Immature natural killer cell (primary cell): ENCODE results near the gene TIMM44. TPM values are rescaled to one million over a fixed set of nuclear protein-coding genes. Genes with fewer than 3 reads are reported as not detected.
"Not testable (repeated sequence)": the region's sequence is repeated elsewhere in the genome, so short reads cannot be mapped to it uniquely, and the experiment has no call there.

ENCODE experiments used
- DNase-seq, 3 donors: peaks; one replicate each; pipeline ENCODE4 v3.0.0; 2022; ENCODE audit warnings: mixed read lengths in 1 of 3
- H3K27ac Mint-ChIP-seq, 6 donors: one replicate each; pipeline ENCODE4 v1.8.0; 2020; ENCODE audit warnings: mixed read lengths in 6 of 6, mild to moderate bottlenecking in 5 of 6, inconsistent platforms in 4 of 6, moderate library complexity in 3 of 6
- H3K27me3 Mint-ChIP-seq, 3 donors: one replicate each; pipeline ENCODE4 v1.8.0; 2020 to 2021; ENCODE audit warnings: low read depth in 3 of 3, mild to moderate bottlenecking in 3 of 3, mixed read lengths in 3 of 3, moderate library complexity in 3 of 3, inconsistent platforms in 1 of 3
- H3K36me3 Mint-ChIP-seq, 3 donors: one replicate each; pipeline ENCODE4 v1.8.0; 2020; ENCODE audit warnings: mixed read lengths in 3 of 3, inconsistent platforms in 2 of 3, mild to moderate bottlenecking in 2 of 3
- H3K4me1 Mint-ChIP-seq, 2 donors: one replicate each; pipeline ENCODE4 v1.8.0; 2020; ENCODE audit warnings: inconsistent platforms in 2 of 2, mild to moderate bottlenecking in 2 of 2, mixed read lengths in 2 of 2, moderate library complexity in 1 of 2
- H3K4me3 Mint-ChIP-seq, 5 donors: one replicate each; pipeline ENCODE4 v1.8.0; 2020; ENCODE audit warnings: mild to moderate bottlenecking in 5 of 5, mixed read lengths in 5 of 5, inconsistent platforms in 3 of 5, moderate library complexity in 3 of 5
- H3K9me3 Mint-ChIP-seq, 6 donors: one replicate each; pipeline ENCODE4 v1.8.0; 2020; ENCODE audit warnings: mild to moderate bottlenecking in 6 of 6, mixed read lengths in 6 of 6, inconsistent platforms in 4 of 6, moderate library complexity in 3 of 6
- polyA plus RNA-seq, 3 donors: library from polyadenylated mRNA; unstranded; fragments of 300-500 nt; fragmentation: Illumina TruSeq; gene quantifications; one replicate each; pipeline ENCODE4 v1.2.3, GENCODE V29; 2021

The TIMM44 gene
- polyA plus RNA-seq, 3 donors from 2014 or later = 12.7 to 22.1 (median 14.7) TPM

DNA sequence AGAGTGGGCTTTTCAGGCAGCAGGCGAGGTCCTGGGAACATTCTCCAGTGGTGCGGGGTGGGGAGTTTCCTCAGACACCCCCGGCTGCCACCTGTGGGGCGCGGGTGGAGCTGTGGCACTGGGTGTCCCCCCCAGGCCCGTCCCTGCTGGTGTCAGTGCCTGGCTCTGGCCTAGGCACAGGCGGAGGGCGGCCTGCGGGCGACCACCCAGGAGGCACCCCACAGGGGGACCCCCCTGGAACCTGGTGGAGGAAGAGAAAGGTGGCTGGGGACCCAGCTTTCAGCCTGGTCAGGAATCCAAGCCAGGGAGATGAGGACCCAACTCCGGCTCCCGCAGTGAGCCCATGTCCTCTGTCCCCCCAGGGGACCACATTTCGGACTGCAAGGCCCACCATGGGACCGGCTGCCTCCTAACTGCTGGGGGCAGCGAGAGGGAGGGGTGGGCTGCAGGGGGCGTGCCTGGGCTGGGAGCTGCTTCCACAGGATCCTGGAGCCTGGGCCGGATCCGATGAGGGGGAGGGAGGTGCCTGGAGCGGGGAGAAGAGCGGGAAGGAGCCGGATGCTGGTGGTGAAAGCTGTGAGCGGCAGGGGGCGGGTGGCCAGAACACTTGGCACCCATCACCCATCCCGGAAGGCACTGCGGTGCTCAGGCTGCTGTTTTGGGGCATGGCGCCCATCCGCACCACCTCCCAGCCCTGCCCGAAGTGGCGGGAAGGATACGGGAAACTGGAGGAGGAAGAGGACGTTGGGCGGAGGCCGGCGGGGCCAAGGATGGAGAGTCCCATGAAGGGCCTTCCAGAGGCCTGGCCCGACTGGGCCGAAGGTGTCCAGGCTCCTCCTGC lies 12.0 kb downstream of the TIMM44 start:
- H3K36me3 Mint-ChIP-seq = peaks cover 0 to 8% (median 0%) of the 10 kb centered on the region in 3 donors
- no peak overlapping the region for H3K4me3 Mint-ChIP-seq
- no peak overlapping the region for H3K27ac Mint-ChIP-seq
- peaks cover 0 to 3% (median 1%) of the 10 kb centered on the region in 3 donors for H3K27me3 Mint-ChIP-seq
- no peaks in the 10 kb centered on the region for H3K9me3 Mint-ChIP-seq
- peaks cover 5 to 7% of the 10 kb centered on the region in 2 donors for H3K4me1 Mint-ChIP-seq
- DNase-seq = no peak

DNA sequence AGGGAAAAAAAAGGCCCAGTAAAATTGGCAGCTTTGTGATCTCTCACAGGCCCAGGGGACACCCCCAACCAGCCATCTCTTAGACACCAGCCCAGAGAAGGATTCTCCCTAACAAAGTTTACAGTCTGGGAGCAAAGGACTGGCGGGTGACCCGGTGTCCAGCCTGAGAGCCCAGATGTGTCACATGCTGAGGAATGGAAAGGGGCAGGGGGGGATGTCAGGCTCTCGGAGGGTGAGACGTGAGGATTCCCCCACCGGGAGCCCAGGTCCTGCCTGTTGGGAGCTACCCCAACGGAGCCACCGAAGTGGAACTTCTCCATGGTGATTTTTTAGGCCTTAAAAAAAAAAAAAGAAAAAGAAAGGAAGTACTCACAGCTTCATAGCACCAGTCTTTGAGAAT lies 12.7 kb downstream of the TIMM44 start:
- DNase-seq = no peak
- Mint-ChIP-seq H3K27me3 (peaks cover 0 to 5% (median 2%) of the 10 kb centered on the region in 3 donors), H3K36me3 (peaks cover 0 to 5% (median 0%) of the 10 kb centered on the region in 3 donors), H3K4me1 (peaks cover 5 to 8% of the 10 kb centered on the region in 2 donors), H3K4me3 (no peak overlapping the region), H3K27ac (no peak overlapping the region), H3K9me3 (no peaks in the 10 kb centered on the region)

DNA sequence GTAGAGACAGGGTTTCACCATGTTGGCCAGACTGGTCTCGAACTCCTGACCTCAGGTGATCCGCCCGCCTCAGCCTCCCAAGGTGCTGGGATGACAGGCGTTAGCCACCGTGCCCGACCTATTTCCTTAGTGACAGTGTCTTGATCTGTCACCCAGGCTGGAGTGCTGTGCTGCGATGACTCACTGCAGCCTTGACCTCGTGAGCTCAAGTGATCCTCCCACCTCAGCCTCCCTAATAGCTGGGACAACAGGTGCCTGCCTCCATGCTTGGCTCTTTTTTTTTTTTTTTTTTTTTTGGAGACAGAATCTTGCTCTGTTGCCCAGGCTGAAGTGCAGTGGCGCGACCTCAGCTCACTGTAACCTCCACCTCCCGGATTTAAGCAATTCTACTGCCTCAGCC lies 13.4 kb downstream of the TIMM44 start:
- H3K27me3 Mint-ChIP-seq = not testable (repeated sequence)

DNA sequence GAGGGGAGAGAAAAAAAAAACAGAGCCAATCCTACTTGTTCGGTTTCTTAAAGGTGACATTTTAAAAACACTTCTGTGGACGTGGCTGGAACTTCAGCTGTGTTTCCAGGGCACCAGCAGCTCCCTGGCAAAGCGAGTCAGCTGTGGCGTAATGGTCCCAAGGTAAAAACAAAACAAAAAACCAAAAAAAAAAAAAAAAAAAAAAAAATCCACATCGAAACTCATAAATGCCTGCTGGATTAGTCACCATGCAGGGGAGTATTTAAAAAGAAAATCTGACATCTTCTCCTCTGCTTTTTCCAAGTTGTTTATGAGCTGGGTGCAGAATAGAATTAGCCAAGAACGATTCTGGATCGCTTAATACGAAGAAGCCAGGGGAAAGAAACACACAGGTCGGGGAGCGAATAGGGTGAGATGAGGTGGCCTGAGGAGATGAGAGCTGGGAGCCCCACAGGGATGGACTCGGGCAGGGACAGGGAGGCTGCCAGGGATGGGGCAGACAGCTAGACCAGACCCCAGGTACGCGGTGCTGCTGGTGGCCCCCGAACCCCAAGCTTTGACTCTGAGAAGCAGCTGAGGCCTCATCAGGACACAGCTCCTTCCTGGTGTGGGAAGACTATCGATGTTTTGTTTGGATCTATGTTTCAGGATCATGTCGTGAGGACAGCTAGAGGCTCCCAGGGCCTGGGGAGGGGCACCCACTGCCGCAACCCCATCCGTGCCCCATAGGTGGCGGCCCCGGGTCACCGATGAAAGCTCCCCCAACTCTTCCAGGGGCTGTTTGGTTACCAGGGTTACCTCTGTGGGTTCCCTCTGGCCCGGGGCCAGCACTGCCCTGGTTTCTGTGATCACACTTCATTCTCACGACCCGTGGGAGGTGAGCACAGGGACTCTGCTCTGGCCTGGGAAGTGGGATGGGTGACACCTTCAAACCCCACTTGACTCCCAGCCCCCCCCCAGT lies 14.4 kb downstream of the TIMM44 start:
- Mint-ChIP-seq H3K27me3 (peaks cover 5 to 7% (median 6%) of the 10 kb centered on the region in 3 donors), H3K4me3 (no peak overlapping the region), H3K36me3 (peaks cover 0 to 5% (median 0%) of the 10 kb centered on the region in 3 donors), H3K4me1 (peaks cover 5 to 10% of the 10 kb centered on the region in 2 donors), H3K9me3 (no peaks in the 10 kb centered on the region), H3K27ac (peak overlapping the region in 4 of 6 donors; percentile 35 to 67 (median 45))
- DNase-seq = peak; percentile 71 to 78 (median 73)

More for the DNA sequence above, 13.4 kb downstream of the TIMM44 start:
- H3K4me3 Mint-ChIP-seq, H3K9me3 Mint-ChIP-seq, H3K4me1 Mint-ChIP-seq, H3K36me3 Mint-ChIP-seq, DNase-seq, H3K27ac Mint-ChIP-seq: not testable (repeated sequence)

DNA sequence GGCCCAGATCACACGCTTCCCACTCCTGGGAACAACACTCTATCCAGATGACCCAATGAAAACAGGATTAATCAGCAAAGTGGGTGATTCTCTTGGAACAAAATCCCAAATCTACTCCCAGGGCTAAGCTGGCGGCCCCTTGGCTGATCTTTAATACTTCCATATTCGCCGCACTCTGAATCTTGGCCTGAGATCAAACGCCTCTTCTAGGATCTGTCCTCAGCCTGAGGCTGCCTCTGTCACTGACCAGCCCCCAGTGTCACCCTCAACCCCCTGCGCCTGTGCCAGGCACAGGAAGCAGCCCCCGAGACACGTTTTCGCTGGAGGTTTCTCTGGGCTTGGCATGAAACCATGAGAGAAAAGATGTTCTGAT lies 15.1 kb downstream of the TIMM44 start:
- no peak for DNase-seq
- Mint-ChIP-seq H3K4me3 (peak overlapping the region in 2 of 5 donors; percentile 33 to 42), H3K36me3 (peaks cover 0 to 5% (median 0%) of the 10 kb centered on the region in 3 donors), H3K4me1 (peaks cover 5 to 10% of the 10 kb centered on the region in 2 donors), H3K27me3 (peaks cover 5 to 11% (median 6%) of the 10 kb centered on the region in 3 donors), H3K9me3 (no peaks in the 10 kb centered on the region), H3K27ac (peak overlapping the region in 3 of 6 donors; percentile 48 to 69 (median 65))

DNA sequence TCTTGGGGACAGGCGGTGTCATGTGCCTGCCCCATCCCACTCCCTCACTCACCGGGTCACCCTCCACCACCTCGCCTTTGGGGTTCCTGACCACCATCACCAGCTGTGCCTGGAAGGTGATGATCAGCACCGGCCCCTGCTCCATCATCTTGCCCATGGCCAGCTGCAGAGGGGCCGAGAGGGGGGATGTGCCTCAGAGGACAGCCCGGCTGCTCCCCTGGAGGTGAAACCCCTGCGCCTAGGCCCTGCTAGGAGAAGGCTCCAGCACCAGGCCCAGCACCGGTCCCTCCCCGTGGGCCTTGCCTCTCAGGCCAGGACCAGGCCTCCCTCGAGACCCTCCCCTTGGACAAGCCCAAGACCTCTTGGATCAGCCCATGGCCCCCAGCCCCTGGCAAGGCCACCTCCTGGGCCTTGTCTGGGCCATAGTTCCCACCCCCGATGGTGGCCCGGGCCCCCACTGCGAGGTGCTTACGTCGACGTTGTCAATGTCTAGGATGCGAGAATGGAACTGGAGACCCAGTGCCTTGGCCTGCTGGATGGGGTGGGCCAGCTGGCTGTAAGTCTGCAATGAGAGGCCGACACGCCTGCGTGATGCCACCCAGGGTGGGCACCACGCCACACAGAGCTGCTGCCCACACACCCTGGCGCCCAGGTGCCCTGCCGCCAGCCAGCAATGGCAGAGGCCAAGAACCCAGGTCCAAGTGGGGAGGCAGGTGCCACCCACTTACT lies 15.7 kb downstream of the TIMM44 start:
- Mint-ChIP-seq H3K9me3 (no peaks in the 10 kb centered on the region), H3K27ac (peak overlapping the region in 1 of 6 donors; percentile 55), H3K27me3 (peaks cover 5 to 12% (median 6%) of the 10 kb centered on the region in 3 donors), H3K4me1 (peaks cover 5 to 13% of the 10 kb centered on the region in 2 donors), H3K4me3 (no peak overlapping the region), H3K36me3 (peaks cover 0 to 5% (median 0%) of the 10 kb centered on the region in 3 donors)
- DNase-seq = no peak

DNA sequence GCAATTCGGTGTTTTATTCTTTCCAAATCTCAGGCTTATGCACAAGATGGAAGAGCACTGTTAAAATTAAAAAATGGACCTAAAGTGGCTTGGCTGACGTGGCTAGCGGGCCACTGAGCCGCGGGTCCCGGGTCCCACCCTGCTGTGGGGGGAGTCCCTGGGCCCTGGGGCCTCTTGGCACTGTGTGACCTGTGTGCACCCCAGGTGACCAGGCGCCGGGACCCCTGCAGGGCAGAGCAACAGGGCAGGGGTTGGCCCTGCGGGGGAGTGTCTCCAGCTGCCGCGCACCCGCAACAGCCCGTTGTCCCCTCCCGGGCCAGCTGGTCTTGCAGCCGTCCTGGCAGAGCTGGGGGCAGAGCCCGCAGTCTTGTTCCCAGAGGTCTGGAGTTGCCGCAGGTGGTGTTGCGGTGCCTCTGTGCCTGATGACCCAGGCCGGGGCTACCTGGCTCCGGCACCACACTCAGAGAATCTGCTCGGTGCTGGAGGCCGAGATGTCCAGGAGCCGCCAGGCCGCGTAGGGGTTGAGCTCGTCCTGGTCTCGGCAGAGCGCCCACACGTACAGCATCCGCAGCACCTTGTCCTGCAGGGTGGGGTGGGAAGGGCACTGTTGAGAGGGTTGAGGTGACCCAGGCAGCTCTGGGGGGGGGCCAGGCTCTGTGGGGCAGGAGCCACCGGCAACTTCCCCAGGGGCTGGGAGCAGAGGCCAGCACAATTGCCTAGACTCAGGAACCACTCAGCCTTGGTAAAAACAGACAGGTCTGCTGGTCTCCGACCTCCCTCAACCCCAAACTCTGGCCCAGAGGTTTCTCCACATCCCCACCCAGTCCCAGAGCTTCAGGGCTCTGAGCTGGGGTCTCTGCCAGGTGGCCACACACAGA lies 16.5 kb downstream of the TIMM44 start:
- no peak for DNase-seq
- H3K27me3 Mint-ChIP-seq = peaks cover 5 to 14% (median 6%) of the 10 kb centered on the region in 3 donors
- peak overlapping the region; percentile 30 to 72 (median 65) for H3K4me3 Mint-ChIP-seq
- H3K36me3 Mint-ChIP-seq = peaks cover 0 to 5% (median 0%) of the 10 kb centered on the region in 3 donors
- H3K4me1 Mint-ChIP-seq = peaks cover 5 to 16% of the 10 kb centered on the region in 2 donors
- H3K9me3 Mint-ChIP-seq = no peaks in the 10 kb centered on the region
- H3K27ac Mint-ChIP-seq = peak overlapping the region in 1 of 6 donors; percentile 62

DNA sequence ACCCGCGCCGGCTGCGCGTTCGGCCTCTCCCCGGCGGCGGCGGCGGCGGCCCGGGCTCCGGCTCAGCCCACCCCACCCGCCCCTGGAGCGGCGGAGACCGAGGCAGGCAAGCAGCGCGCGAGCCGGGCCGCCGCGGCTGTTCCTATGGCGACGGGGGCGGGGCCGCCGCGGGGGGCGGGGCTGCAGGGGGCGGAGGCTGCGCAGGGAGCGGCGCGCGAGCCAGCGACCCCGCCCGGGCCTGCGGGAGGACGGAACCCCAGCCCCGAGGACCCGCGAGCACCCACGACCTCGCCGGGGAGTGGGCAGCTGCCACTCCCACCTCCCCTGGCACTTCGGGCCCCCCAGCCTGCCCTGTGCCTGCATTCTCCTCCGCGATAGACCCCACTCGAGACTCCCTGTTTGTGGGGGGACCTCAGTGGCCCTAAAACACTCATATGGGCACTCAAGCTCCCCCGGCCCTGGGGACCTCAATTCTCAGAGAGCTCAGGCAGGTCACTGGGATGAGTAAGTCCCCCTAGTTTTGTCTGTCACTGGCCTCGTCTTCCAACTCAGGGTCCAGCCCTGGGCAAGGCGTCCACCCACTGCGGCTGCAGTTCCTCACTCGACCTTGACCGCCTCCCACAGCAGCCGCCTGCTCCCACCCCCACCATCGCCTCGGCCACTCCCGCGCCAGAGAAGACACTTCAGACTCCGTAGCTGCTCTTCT lies 17.3 kb downstream of the TIMM44 start, which contains the start of gene CTXN1:
CTXN1 (minus strand) TSS at position 115 of the 706 bp plus-strand sequence. CDS start 597 bp downstream, outside the sequence.
- H3K36me3 Mint-ChIP-seq = peaks cover 0 to 5% (median 0%) of the 10 kb centered on the region in 3 donors
- peak; percentile 65 to 72 (median 71) for DNase-seq
- peaks cover 8 to 22% of the 10 kb centered on the region in 2 donors for H3K4me1 Mint-ChIP-seq
- peak within 1 kb of the TSS; percentile 78 to 86 (median 84) for H3K4me3 Mint-ChIP-seq
- peak within 1 kb of the TSS in 3 of 6 donors; percentile 78 to 90 (median 87) for H3K27ac Mint-ChIP-seq
- H3K9me3 Mint-ChIP-seq = no peaks in the 10 kb centered on the region
- peaks cover 5 to 14% (median 6%) of the 10 kb centered on the region in 3 donors for H3K27me3 Mint-ChIP-seq

DNA sequence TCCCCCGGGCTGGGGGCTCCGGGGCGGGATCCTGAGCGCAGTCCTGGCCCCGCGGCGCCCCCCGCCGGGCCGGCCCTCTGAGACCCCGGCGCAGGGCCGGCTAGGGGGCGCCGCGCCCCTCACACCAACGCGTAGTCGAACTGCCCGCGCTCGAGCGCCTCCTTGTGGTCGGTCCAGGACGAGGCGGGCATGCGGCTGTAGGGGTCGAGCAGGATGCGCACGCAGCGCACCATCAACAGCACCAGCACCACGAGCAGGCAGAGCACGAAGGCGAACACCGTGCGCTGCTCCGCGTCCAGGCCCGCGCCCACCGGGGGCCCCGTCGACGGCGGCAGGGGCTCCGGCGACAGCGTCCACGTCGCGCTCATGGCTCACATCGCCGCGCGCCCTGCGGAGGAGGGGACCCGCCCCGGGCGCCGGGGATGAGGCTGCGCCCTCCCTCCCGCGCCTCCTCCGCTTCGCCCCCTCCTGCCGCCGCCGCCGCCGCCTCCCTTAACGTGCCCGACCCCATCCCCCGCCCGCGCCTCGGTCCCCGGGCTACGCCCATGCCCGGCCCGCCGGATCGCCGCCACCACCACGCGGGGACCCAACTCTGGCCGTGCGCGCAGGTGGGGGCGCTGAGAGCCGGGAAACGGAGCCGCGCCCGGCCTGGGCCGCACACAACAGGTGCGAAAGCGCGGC lies 18.2 kb downstream of the TIMM44 start:
- Mint-ChIP-seq H3K36me3 (no peaks in the 10 kb centered on the region), H3K27ac (peak overlapping the region in 3 of 6 donors; percentile 78 to 90 (median 87)), H3K4me1 (peaks cover 14 to 26% of the 10 kb centered on the region in 2 donors), H3K27me3 (peaks cover 6 to 14% (median 7%) of the 10 kb centered on the region in 3 donors), H3K4me3 (peak overlapping the region; percentile 78 to 86 (median 84)), H3K9me3 (no peaks in the 10 kb centered on the region)
- peak; percentile 73 to 77 (median 73) for DNase-seq

DNA sequence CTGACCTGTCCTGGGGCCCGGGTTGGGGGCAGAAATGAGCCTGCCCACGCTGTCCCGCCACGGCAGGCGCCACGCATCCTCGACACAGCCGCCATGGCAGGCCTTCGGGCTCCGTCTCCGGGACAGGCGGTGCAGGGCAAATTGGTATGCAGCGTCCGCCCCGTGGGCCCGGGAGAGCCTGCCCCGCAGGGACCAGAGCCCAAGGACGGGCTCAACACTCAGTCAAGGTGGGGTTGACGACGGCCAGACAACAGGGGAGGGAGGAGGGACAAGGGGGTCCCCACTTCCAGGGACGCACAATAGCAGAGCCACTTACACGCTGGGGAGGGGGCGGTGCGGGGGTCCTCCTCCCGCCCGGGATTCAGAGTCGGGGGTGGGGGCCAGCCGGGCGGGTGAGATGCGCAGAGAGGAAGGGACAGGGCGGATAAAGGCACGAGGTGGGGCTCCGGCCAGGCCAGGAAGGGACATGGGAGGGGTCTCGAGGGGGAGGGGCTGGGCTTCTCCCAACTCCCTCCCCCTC lies 18.8 kb downstream of the TIMM44 start:
- Mint-ChIP-seq H3K4me1 (peaks cover 18 to 30% of the 10 kb centered on the region in 2 donors), H3K4me3 (peak overlapping the region in 1 of 5 donors; percentile 9), H3K9me3 (no peaks in the 10 kb centered on the region), H3K27ac (no peak overlapping the region), H3K36me3 (no peaks in the 10 kb centered on the region), H3K27me3 (peaks cover 11 to 19% (median 11%) of the 10 kb centered on the region in 3 donors)
- no peak for DNase-seq

DNA sequence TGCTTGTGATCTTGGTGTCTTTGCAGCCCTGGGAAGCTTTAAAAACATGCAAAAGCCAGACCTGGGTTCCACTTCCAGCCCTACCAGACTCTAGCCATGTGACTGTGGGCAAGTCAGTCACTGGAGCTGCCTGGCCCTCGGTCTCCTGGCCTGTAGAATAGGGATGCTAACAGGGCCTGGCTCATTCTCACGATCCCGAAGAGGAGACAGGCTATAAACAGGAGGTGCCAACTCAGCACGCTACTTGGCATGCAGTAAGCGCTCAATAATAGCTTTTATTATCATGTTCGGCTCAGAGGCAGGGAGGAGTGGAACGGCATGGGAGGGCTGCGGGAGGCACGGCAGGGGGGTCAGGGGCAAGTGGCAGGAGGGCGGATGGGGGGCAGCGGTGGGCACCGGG lies 19.2 kb downstream of the TIMM44 start:
- H3K27ac Mint-ChIP-seq = no peak overlapping the region
- H3K4me3 Mint-ChIP-seq = peak overlapping the region; percentile 21 to 63 (median 44)
- no peak for DNase-seq

More for the DNA sequence above, 19.2 kb downstream of the TIMM44 start:
- H3K9me3 Mint-ChIP-seq = no peaks in the 10 kb centered on the region
- no peaks in the 10 kb centered on the region for H3K36me3 Mint-ChIP-seq
- H3K4me1 Mint-ChIP-seq = peaks cover 22 to 30% of the 10 kb centered on the region in 2 donors
- peaks cover 11 to 21% (median 15%) of the 10 kb centered on the region in 3 donors for H3K27me3 Mint-ChIP-seq
